ENCODE data around the gene VARS2.
"Not testable (repeated sequence)": the region's sequence is repeated elsewhere in the genome, so short reads cannot be mapped to it uniquely, and the experiment has no call there.

The VARS2 gene

DNA sequence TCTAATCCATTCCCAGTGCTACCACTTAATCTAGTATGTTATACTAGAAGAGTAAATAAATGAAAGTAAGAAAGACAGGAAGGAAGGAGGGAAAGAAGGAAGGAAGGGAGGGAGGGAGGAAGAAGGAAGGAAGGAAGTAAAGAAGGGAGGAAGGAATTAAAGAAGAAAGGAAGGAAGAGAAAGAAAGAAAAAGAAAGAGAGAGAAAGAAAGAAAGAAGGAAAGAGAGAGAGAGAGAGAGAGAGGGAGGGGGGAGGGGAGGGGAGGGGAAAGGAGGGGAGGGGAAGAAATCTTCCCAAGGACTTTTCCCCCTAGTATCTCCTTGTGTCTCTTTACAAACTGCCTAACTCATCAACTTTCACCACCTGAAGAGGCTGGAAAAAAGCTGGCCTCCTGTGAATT is 48.7 kb downstream of the VARS2 start:
- DNase-seq (ENCODE audit: low read depth) = no peak

DNA sequence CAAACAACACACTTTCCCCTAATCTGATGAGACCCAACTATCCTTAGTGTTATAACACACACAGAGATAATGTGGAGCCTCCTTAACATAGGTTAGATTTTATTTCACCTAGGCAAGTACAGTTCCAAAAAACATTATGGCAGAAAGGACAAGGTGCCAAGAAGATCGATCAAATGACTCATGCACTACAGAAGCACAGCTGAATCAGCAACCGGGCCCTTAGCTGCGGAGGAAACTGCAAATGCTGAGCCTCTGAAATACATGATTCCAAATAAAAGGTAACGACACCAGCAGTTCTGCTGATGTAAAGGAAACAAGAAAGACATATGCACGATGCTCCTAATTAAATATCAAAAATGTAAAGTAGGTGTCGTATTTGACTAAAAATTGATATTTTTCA is 49.6 kb downstream of the VARS2 start:
- peak; percentile 38 for DNase-seq (ENCODE audit: low read depth)

DNA sequence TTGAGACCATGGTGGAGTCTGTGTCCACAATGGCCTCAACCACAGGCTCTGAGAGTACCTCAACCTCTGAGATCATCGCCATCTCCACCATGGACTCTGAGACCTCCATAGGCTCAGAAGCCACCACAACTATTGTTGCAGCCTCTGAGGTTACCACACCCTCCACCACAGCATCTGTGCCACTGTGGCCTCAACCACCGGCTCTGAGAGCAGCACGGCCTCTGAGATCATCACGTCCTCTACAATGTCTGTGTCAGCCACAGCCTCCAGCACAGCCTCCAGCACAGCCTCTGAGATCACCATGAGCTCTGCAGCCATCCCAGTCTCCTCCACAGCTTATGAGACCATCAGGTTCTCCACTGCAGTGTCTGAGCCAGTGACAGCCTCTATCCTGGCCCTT is 50.0 kb downstream of the VARS2 start:
- no peak for DNase-seq (ENCODE audit: low read depth)

DNA sequence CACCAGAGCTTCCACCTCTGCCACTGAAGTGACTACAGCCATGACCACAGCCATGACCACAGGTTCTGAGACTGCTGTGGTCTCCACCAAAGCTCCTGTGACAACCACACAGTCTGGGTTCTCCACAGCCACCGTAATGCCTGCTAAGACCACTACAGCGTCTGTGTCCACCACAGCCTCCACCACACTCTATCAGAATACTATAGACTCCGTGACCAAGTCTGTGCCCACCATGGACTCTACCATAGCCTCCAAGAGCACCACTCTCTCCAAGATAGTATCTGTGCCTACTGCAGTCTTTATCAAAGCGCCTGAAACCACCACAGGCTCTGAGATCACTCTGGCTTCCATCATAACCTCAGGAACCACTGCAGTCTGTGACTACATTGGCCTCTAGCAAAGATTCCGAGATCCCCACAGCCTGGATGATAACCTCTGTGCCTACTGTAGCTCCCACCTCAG is 51.1 kb downstream of the VARS2 start:
- no peak for DNase-seq (ENCODE audit: low read depth)

DNA sequence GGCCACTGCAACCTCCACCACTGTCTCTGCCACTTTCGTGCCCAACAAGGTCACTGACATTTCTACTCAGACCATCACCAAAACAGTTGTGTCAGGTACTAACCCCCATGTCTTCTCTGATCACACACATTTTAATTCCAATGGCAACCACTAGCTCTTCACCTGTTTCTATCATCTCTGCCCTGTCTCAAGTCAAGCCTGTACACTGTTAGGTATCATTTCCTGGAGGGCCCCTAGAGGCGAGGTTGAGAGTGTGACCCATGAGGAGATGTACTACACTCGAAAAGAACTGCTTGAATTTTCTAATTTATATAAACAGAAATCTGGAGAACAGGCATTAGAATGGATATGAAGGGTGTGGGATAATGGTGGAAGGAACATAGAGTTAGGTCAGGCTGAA is 52.1 kb downstream of the VARS2 start:
- no peak for DNase-seq (ENCODE audit: low read depth)

DNA sequence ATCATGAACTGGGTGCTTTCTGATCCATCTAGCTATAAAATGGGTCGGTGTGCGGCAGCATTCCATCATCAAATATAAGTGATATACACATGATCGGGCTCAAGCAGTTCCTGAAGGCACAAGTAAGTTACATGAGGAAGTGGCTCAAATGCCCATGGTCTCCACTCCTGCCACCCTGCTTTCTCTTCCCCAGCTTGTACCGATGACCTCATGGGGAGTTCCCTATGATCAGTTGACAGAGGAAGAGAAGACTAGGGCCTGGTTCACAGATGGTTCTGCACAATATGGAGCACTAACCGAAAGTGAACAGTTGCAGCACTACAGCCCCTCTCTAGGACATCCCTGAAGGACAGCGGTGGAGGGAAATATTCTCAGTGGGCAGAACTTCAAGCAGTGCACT is 55.1 kb downstream of the VARS2 start:
- DNase-seq (ENCODE audit: low read depth) = not testable (repeated sequence)

DNA sequence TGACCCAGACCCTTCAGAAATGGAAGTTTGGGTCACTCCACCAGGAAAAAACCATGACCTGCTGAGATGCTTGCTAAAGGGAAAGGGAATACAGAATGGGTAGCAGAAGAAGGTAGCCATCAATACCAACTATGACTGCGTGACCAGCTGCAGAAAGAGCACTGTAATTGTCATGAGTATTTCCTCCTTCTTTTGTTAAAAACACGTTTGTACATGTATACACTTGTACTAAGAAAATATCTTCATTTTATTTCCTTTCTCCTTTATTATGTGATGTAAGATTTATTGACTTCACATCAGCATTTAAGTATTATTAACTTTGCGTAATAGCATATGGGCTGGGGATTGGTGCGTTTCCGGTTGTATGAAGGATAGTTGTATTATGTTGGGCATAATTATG is 56.9 kb downstream of the VARS2 start:
- DNase-seq (ENCODE audit: low read depth) = no peak

DNA sequence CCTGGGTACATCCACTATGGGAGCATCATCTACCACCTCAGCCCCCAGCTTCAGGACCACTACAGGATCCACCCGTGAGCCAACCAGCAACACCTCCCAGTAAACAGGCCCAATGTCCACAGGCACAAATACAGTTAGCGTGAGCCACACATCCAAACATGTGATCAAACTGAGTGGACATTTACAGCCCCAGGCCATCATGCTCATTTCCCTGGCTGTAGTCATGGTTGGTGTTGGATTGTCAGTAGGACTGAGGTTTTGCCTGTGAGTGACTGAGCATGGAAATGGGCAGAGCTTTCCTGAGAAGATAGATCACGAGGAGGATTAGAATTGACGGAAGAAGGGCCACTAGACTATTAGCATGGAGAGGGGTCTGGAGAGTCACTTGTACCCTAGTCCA is 58.8 kb downstream of the VARS2 start:
- DNase-seq (ENCODE audit: low read depth) = no peak

DNA sequence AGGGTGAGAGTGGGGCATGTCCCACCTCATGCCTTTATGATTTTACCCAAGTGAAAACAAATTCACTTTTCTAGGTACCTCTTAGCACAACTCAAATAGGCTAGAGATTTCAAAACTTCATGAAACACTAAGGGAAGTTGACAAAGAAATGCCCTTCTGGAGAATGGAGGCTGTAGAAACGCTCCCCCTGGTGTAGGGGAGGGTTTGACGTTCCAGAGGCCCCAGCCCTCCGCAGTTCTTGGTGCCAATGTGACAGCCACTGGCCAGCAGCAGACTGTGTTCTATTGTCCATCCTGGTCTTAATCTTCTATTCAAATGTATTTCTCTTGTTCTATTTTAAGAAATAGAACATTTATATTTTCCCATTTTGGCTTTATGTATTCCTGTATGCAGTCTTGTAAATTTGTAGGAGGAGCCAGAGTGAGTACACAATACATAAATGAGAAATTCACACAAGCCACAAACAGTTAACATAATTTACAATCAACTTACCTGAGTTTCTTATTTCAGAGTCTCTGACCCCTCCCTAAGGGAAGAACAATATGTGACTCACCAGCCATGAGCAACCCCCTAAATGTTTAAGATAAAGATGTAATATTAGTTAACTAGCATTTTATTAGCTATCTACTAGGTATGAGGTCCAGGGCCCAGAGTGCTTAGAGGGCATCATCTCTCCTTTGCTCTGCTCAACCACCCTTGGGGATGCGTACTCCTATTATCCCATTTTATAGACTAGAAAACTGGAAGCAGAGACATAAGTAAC is 60.6 kb downstream of the VARS2 start:
- no peak for DNase-seq (ENCODE audit: low read depth)

Data from iris pigment epithelial cell (primary cell).